AG04450 (cell line): ENCODE measurements around the gene TMED6. TPM values are rescaled to one million over a fixed set of nuclear protein-coding genes. Genes with fewer than 3 reads are reported as not detected.

ENCODE experiments used
- CTCF ChIA-PET: fragments of 300-600, 350-600 bp; formaldehyde crosslinking; extraction: SDS; loops from one replicate; lab custom pipeline; 2022; ENCODE audit warnings: antibody characterized with exemption, inconsistent platforms; lab: Charles Lee
- POLR2A ChIA-PET: fragments of 350-600 bp; formaldehyde crosslinking; extraction: SDS; loops from one replicate; lab custom pipeline; 2021; ENCODE audit warnings: antibody characterized with exemption, inconsistent platforms; lab: Yijun Ruan, JAX
- DNase-seq: peaks from one replicate; pipeline ENCODE4 v3.0.0-alpha.2; 2011; ENCODE audit warnings: low read depth, low spot score
- H3K27ac ChIP-seq: one replicate; pipeline ENCODE4 v1.5.1; 2012; ENCODE audit warnings: low read depth, low read length, control low read depth
- H3K27me3 ChIP-seq: one replicate; pipeline ENCODE4 v1.6.0; 2012; ENCODE audit warnings: low read length; ENCODE audit not compliant: control insufficient read depth, insufficient read depth
- H3K4me3 ChIP-seq: 2 replicates; pipeline ENCODE4 v1.5.1; 2011; ENCODE audit warnings: mild to moderate bottlenecking, low read depth, low read length, control low read depth
- H3K9me3 ChIP-seq: 2 replicates; pipeline ENCODE4 v1.5.1; 2012; ENCODE audit warnings: low read length; ENCODE audit not compliant: control insufficient read depth, insufficient read depth
- polyA plus RNA-seq: library from polyadenylated mRNA; depleted of rRNA; stranded (reverse); fragments of >200 nt; gene quantifications from 2 replicates; pipeline ENCODE4 v1.2.3, GENCODE V29; 2011
- TF ChIP-seq, protein P1 (sequence below): IDR thresholded peaks from 2 replicates; pipeline ENCODE4 v1.5.1; 2011; ENCODE audit warnings: low read depth, low read length, control low read depth, inconsistent platforms

The TMED6 gene
- polyA plus RNA-seq, 1 experiment = not detected

DNA sequence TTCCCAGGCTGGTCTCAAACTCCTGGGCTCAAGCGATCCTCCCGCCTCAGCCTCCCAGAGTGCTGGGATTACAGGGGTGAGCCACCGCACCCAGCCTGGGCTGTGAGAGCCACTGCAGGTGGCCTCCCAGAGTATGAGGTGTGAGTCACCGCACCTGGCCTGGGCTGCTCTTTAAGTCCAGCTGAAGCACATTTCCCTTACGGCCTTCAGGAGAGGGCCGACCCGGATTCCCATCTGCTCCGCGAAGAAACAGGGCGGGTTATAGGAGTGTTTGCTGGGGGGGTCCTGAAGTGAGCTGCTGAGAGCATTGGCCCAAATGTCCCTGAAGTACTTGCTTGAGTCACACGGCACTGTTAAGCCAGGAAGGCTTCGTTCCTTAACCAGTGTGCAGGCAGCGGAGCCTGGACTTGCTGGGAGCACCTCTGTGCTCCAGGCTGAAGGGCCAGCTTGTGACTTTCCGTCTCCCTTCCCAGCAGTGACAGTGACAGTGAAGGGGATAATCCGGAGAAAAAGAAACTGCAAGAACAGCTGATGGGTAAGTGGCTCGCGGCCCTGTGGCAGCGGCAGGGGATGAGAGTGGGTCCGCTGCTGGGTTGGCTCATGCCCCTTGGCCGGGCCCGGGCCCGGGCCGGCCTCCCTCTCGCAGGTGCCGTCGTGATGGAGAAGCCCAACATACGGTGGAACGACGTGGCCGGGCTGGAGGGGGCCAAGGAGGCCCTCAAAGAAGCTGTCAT is 33.2 kb downstream of the TMED6 start:
- no peak overlapping the region for H3K27ac ChIP-seq
- H3K9me3 ChIP-seq = no peaks in the 10 kb centered on the region; the same call in 1 of the 2 replicates
- ChIA-PET CTCF (no interaction called here), POLR2A (no interaction called here)
- no peak for DNase-seq
- H3K27me3 ChIP-seq = no peaks in the 10 kb centered on the region
- no peak overlapping the region for H3K4me3 ChIP-seq
- TF ChIP-seq, protein P1, sequence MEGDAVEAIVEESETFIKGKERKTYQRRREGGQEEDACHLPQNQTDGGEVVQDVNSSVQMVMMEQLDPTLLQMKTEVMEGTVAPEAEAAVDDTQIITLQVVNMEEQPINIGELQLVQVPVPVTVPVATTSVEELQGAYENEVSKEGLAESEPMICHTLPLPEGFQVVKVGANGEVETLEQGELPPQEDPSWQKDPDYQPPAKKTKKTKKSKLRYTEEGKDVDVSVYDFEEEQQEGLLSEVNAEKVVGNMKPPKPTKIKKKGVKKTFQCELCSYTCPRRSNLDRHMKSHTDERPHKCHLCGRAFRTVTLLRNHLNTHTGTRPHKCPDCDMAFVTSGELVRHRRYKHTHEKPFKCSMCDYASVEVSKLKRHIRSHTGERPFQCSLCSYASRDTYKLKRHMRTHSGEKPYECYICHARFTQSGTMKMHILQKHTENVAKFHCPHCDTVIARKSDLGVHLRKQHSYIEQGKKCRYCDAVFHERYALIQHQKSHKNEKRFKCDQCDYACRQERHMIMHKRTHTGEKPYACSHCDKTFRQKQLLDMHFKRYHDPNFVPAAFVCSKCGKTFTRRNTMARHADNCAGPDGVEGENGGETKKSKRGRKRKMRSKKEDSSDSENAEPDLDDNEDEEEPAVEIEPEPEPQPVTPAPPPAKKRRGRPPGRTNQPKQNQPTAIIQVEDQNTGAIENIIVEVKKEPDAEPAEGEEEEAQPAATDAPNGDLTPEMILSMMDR = no peak

DNA sequence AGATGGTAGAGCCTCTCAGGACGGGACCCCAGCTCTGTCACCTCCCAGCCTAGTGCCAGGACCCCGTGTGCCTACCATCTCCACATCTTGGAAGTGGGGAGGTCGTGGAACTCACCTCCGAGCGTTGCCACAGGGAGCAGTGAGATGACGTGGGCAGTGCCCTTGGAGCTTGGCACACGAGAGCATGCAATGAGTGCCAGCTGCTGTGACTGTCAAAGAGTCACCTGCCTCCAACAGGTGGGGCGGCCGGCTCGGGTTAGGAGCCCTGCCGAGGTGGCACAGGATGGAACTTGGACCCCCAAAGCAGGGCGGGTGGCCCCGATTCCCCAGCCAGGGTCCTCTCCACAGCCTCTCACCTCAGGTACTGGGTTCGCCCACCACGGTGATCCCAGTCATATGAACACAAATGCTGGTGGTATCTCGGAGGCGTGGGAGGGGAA is 35.0 kb downstream of the TMED6 start:
- no peaks in the 10 kb centered on the region for H3K27me3 ChIP-seq
- ChIA-PET POLR2A (interaction anchor here (0.8 kb wide), 1 partner anchor 13 kb away, joined by 3 read pairs; no protein-coding TSS in a partner anchor), CTCF (interaction anchor here (0.6 kb wide), 1 partner anchor 64 kb away, joined by 5 read pairs; no protein-coding TSS in a partner anchor)
- no peak overlapping the region for H3K27ac ChIP-seq
- no peaks in the 10 kb centered on the region; the same call in 1 of the 2 replicates for H3K9me3 ChIP-seq
- no peak for DNase-seq
- no peak overlapping the region for H3K4me3 ChIP-seq
- TF ChIP-seq, protein P1 = no peak

DNA sequence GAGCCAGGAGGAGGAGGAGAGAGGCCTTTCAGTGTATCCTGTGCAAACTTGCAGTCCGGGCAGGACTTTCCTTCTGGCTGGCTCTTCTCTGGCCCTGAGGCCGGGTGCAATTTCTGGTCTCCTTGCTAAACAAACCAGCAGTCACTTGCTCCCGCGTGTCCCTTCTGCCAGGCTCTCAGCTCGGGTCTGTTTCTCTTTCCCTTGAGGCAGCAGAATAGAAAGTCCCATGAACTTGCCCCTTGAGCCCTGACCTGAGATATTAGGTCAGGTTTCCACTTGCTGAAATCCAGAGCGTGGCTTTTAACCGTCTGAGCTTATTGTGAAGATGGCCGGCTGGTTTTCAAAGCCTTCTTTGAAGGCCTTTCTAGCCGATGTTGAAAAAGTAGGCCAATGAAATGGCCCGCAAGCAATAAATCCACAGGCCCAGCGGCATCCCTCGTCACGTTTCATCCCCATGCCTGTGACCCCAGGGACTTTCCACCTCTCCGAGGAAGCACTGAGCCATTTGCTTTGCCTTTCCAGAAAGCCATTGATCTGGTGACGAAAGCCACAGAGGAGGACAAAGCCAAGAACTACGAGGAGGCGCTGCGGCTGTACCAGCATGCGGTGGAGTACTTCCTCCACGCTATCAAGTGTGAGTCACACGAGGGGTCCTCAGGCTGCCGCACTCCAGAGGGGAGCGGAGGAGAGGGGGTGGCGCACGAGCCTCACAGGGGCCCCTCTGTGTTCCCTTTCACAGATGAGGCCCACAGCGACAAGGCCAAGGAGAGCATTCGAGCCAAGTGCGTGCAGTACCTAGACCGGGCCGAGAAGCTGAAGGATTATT is 35.9 kb downstream of the TMED6 start:
- TF ChIP-seq, protein P1 = no peak
- ChIA-PET POLR2A (no interaction called here), CTCF (interaction anchor here (0.6 to 1.3 kb wide), 2 partner anchors 63 to 165 kb away, joined by 3 to 5 read pairs; no protein-coding TSS in a partner anchor)
- Histone ChIP-seq H3K27ac (no peak overlapping the region), H3K27me3 (no peaks in the 10 kb centered on the region), H3K9me3 (no peaks in the 10 kb centered on the region; the same call in 1 of the 2 replicates), H3K4me3 (no peak overlapping the region)
- no peak for DNase-seq

DNA sequence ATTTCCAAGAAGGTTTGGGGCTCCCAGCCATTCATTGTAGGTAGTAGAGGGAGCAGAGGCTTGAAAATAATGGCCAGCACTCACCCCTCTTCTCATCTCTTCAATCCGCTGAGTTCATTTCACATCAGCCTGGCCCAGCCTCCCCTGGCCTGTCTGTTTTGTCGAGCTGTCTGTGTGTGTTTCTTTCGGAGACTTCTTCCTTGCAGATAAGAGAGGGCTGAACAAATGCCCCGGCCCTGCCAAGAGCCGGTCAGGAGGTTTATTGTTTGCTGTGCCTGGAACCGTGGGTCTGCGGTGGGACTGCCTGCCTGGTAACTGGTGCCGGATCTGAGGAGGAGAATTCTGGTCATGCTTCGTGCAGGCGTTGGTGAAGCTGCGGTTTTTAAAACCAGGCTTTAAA is 37.1 kb downstream of the TMED6 start:
- DNase-seq = no peak
- POLR2A ChIA-PET = no interaction called here
- TF ChIP-seq, protein P1 = no peak
- Histone ChIP-seq H3K9me3 (no peaks in the 10 kb centered on the region; the same call in 1 of the 2 replicates), H3K27ac (no peak overlapping the region), H3K4me3 (no peak overlapping the region), H3K27me3 (no peaks in the 10 kb centered on the region)
- CTCF ChIA-PET = interaction anchor here (1.3 kb wide), 1 partner anchor 164 kb away, joined by 3 read pairs; no protein-coding TSS in a partner anchor
